Right lobe of liver (tissue), 4 donors: Measurements from ENCODE around the gene GHR.

Experiments used
- POLR2A ChIP-seq: fragments of 450-650 bp; IDR thresholded peaks from one replicate; pipeline ENCODE4 v1.6.1; 2017; ENCODE audit warnings: antibody characterized with exemption, mild to moderate bottlenecking
- TF ChIP-seq, protein P1 (sequence below), 4 donors: fragments of 200-600 bp in 3 of 4; fragments of 450-650 bp in 1 of 4; IDR thresholded peaks; one replicate each; pipeline versions ENCODE4 v1.5.1 to v1.8.0; 2016 to 2022; ENCODE audit warnings: antibody characterized with exemption in 4 of 4, mild to moderate bottlenecking in 2 of 4
- donor health status: DM: no; HTN: no; CAD: no.
- donor health status: DM: no; HTN: no; CAD: no.
- donor health status: DM: no; HTN: yes; CAD: no.

DNA sequence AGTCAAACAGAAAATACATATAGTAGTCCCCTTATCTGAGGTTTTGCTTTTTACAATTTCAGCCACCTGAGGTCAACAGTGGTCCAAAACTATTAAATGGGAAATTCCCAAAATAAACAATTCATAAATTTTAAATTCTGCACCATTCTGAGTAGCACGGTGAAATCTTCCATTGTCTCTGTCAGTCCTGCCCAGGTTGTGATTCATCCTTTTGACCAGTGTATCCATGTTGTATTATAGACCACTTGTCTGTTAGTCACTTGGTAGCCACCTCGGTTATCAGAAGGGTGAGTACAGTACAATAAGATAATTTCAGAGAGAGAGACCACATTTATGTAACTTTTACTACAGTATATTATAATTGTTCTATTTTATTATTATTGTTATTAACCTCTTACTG, 336.2 kb downstream of the GHR start:
- no peak for TF ChIP-seq POLR2A
- TF ChIP-seq, protein P1, sequence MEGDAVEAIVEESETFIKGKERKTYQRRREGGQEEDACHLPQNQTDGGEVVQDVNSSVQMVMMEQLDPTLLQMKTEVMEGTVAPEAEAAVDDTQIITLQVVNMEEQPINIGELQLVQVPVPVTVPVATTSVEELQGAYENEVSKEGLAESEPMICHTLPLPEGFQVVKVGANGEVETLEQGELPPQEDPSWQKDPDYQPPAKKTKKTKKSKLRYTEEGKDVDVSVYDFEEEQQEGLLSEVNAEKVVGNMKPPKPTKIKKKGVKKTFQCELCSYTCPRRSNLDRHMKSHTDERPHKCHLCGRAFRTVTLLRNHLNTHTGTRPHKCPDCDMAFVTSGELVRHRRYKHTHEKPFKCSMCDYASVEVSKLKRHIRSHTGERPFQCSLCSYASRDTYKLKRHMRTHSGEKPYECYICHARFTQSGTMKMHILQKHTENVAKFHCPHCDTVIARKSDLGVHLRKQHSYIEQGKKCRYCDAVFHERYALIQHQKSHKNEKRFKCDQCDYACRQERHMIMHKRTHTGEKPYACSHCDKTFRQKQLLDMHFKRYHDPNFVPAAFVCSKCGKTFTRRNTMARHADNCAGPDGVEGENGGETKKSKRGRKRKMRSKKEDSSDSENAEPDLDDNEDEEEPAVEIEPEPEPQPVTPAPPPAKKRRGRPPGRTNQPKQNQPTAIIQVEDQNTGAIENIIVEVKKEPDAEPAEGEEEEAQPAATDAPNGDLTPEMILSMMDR (IDR thresholded peaks at IDR 0.05): no peak
